ENCODE data around the gene VAT1.

Gene VAT1

DNA sequence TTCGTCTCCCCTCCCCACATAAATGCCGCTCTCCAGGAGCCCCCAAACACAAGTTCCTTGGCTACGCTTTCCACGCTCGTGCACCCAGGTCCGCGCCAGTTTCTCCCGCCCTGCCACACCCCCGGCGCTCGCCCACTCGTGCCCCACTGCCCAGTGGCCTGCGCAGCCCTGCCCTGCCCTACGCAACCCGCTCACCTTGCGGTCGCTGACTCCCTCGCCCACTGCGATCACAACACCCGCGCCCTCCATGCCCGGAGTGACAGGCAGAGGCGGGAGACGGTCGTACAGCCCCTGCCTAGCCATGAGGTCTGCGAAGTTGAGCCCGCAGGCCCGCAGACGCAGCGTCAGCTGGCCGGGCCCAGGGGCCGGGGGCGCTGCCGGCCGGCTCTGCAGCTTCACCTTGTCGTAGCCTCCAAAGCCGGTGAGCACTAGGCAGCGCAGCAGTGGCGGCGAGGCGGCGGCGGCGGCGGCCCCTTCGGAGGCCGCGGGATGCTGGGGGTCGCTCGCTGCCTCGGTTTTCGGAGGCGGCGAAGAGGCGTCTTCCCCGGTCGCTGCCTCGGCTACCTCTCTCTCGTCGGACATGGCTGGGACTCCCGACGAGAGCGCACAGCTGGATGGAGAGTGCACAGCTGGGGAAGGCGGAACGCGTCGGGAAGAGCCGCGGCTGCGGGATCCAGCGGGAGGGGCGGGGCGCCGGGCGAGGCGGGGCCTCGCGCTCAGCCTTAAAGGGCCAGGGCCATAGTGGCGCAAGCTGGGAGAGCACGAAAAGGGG lies at the start of gene VAT1:
Gene VAT1 (minus strand): TSS at position 645 of the 772 bp plus-strand sequence. CDS start 63 bp downstream, at position 582.
- TF ChIP-seq, protein P1, sequence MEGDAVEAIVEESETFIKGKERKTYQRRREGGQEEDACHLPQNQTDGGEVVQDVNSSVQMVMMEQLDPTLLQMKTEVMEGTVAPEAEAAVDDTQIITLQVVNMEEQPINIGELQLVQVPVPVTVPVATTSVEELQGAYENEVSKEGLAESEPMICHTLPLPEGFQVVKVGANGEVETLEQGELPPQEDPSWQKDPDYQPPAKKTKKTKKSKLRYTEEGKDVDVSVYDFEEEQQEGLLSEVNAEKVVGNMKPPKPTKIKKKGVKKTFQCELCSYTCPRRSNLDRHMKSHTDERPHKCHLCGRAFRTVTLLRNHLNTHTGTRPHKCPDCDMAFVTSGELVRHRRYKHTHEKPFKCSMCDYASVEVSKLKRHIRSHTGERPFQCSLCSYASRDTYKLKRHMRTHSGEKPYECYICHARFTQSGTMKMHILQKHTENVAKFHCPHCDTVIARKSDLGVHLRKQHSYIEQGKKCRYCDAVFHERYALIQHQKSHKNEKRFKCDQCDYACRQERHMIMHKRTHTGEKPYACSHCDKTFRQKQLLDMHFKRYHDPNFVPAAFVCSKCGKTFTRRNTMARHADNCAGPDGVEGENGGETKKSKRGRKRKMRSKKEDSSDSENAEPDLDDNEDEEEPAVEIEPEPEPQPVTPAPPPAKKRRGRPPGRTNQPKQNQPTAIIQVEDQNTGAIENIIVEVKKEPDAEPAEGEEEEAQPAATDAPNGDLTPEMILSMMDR (IDR thresholded peaks at IDR 0.05; ENCODE audit: control insufficient read depth, extremely low read depth, insufficient read depth) = no peak; the same call in 1 of the 2 replicates
- H3K4me3 ChIP-seq (ENCODE audit: low read depth, low read length) = peak within 1 kb of the TSS; percentile 93
- no peak for DNase-seq (ENCODE audit: low read depth)

DNA sequence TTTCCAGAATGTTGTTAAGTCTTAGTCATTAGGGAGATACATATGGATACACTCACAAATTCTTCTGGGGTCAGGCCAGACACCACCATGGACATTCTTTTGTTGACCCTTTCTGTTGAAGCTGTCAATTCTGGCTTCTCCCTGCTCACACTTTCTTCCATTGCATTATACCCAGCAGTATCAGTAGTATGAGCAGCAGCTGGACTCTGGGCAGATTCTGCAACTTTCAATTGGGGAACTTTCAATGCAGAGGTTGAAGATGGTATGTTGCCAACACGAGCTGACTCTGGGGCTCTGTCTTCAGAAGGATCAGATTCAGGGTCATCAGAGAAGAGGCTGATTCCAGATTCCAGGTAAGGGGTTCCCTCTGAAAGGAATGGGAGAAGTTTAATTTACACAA lies 48.7 kb upstream of the VAT1 start:
- TF ChIP-seq, protein P1 (IDR thresholded peaks at IDR 0.05; ENCODE audit: control insufficient read depth, extremely low read depth, insufficient read depth) = no peak

DNA sequence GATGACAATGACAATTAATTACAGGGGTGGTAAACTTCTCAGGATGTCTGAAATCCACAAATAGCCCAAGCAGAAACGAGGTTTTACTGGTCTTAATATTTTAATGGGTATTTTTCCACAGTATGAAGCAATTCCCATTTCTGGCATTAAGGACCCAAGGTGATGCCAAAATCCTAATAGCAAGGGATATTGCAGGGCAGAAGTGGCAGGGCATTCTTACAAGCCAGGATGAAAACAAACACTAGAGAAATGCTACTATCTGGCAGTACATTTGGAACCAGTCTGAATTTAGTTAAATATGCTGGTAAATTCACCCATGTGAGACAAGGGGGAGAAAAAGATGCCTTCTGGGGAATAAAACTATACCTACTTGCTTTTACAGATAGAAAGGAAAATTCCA lies 48.1 kb upstream of the VAT1 start:
- no peak overlapping the region for H3K4me3 ChIP-seq (ENCODE audit: low read depth, low read length)
- TF ChIP-seq, protein P1 (IDR thresholded peaks at IDR 0.05; ENCODE audit: control insufficient read depth, extremely low read depth, insufficient read depth) = no peak
- DNase-seq (ENCODE audit: low read depth) = no peak

More for the DNA sequence above, 48.7 kb upstream of the VAT1 start:
- no peak overlapping the region for H3K4me3 ChIP-seq (ENCODE audit: low read depth, low read length)
- DNase-seq (ENCODE audit: low read depth) = no peak

DNA sequence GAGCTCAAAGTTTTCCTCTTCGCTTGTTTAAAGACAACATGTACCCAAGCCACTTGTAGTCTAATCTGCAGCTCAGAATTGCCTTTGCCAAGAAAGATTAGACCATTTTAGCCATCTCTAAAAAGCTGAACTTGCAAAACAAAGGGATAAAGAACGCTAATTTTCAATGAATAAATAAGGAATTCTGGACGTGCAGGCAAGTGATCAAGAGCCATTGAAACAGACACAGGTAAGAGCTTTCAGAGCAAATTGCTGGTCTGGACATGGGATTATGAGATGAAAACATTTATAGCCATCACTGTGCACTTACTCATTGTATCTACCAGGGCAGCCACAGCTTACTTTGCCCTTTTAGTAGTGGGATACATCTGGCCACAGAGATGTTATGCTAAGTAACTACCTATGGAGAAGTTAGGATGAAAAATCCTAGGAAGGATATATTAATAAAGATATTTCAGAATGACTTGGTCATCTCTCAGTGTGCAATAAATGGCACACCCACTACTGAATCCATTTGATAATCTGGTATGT lies 47.2 kb upstream of the VAT1 start:
- TF ChIP-seq, protein P1 (IDR thresholded peaks at IDR 0.05; ENCODE audit: control insufficient read depth, extremely low read depth, insufficient read depth) = no peak
- H3K4me3 ChIP-seq (ENCODE audit: low read depth, low read length) = no peak overlapping the region
- no peak for DNase-seq (ENCODE audit: low read depth)

DNA sequence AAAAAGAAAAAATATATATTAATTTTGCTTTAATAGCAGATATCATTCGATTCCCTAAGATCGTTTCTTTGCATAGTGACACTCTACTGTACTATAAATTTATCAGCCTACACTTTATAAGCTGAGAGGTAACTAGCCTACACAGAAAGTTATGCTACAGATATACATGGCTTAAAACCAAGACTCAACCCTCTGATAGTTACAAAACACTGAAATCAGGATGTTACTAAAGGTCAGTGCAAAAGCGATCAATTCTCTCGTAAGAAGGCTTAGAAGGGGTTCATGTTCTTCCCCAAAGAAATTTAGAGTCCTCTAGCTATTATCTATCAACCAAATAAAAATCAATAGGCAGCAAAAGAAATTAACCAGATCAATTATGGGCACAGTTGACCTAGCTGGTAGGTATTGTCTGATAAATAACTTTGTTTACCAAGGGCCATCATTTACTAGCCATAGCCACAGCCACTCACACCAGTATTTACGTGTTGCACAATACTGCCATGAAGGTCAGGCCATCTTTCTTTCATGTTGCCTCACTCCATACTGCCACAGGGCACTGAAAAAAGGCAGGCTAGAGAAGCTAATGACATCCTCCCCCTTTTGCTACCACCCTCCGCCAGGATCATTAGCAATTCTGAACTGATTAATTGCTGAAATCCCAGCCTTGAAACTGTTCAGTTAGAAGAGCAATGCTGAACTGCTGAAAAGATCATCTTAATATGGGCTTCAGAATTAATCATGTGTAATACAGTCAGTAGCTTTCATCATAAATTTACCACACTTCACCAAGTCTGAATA lies 46.6 kb upstream of the VAT1 start:
- no peak for DNase-seq (ENCODE audit: low read depth)
- no peak overlapping the region for H3K4me3 ChIP-seq (ENCODE audit: low read depth, low read length)
- TF ChIP-seq, protein P1 (IDR thresholded peaks at IDR 0.05; ENCODE audit: control insufficient read depth, extremely low read depth, insufficient read depth) = no peak

DNA sequence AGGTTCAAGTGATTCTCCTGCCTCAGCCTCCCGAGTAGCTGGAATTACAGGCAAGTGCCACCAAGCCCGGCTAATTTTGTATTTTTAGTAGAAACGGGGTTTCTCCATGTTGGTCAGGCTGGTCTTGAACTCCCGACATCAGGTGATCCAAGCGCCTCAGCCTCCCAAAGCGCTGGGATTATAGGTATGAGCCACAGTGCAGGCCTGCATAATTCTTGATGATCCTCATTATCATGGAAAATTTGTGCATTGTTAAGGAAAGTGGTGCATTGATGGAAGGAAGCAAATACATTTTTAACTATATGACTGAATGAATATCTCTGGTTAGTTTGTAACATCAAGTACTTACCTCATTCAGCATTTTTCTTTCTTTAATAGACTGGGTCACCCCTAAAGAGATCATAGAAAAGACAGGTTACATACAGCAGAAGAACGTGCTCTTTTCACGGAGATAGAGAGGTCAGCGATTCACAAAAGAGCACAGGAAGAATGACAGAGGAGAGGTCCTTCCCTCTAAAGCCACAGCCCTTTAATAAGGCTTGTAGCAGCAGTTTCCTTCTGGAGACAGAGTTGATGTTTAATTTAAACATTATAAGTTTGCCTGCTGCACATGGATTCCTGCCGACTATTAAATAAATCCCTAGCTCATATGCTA lies 40.9 kb upstream of the VAT1 start:
- no peak overlapping the region for H3K4me3 ChIP-seq (ENCODE audit: low read depth, low read length)
- DNase-seq (ENCODE audit: low read depth) = no peak
- TF ChIP-seq, protein P1 (IDR thresholded peaks at IDR 0.05; ENCODE audit: control insufficient read depth, extremely low read depth, insufficient read depth) = no peak

All from LNCaP clone FGC (cell line).